GM04504 (cell line): ENCODE data around the gene ABHD14A.

Experiments used
- DNase-seq: peaks from one replicate; pipeline ENCODE4 v3.0.0-alpha.2; 2012; ENCODE audit warnings: low read depth

The ABHD14A gene

DNA sequence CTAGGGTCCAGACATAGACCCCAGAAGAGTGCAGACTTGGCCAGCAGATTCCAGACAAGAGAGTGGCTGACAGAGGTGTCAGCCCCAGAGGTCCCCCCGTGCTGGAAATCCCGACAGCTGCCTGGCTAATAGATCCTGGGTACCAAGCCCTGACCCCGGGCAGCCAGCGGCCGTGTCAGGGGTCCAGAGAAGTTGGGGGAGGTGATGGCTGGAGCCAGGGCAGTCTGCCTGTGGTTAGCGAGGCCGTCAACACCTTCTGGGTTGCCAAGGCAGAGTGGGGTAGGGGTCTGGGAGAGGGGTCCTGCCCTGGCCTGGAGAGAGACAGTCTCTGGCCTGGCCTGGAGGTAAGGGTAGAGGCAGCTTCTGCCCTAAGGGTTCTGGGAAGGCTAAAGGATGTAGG is 45.9 kb downstream of the ABHD14A start:
- no peak for DNase-seq

GRCh38 chr3:52021489-52022268 is 46.8 kb downstream of the ABHD14A start:
- no peak for DNase-seq

DNA sequence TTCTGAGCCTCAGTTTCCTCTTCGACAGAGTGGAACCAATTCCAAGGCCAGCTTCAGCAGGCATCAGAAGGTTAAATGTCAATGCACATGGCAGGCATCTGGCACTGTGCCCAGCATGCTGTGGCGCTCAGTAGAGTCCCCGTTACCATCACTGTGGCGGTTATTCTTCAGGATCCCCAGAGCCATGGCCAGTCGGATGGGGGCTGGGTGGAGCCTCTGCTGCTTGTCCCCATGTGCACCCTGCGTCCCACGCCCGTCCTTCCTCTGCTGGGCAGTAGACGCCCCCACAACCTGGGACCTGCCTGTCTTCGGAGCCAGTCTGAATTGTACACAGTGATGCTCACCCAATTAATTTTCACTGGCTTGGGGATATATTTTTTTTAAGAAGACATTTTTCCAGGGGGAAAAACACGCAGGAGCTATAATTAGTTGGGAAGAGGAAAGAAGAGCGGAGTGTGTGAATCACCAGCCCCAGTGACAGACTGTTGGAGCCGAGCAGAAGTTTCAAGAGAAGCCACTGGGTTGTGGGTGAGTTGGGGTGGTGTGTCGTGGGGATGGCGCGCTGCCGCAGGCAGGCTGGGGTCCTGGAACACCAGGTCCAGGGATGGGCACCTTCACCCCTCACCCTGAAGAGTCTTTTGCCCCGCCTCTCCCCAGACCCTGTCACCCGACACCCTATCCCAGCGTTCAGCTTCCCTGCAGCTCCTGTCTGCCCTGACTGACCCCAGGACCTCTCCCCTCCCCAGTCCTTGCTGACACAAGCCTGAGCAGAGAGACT is 47.6 kb downstream of the ABHD14A start:
- DNase-seq, result no peak

DNA sequence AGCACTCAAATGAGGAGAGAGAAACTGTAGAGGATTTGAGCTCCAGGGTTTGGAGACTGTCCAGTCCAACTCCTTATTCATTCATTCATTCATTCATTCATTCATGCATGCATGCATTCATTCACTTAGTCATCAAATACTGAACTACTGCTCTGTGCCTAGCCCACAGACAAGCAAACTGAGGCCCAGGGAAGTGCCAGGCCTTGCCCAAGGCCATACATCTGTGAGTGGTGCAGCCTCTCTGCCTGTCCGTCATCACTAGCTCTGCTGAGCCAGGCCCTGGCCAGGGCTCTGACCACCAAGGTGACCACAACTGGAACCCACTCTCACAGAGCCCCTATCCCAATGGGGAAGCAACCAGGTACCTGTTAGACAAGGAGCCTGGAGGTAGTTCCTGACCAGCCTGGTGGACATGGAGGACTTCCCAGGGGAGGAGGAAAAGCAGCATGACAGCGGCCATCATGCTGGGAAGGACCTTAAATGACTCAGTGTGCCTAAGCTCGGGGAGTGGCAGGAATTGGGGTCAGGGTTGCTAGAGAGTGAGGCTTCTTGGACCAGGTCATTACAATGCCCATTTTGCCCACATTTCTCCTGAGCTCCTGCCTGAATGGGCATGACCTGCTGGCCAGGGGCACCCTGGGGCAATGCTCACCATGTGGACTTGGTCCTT is 48.4 kb downstream of the ABHD14A start:
- DNase-seq, result no peak

GRCh38 chr3:52023860-52024764 is 49.2 kb downstream of the ABHD14A start:
- no peak for DNase-seq

DNA sequence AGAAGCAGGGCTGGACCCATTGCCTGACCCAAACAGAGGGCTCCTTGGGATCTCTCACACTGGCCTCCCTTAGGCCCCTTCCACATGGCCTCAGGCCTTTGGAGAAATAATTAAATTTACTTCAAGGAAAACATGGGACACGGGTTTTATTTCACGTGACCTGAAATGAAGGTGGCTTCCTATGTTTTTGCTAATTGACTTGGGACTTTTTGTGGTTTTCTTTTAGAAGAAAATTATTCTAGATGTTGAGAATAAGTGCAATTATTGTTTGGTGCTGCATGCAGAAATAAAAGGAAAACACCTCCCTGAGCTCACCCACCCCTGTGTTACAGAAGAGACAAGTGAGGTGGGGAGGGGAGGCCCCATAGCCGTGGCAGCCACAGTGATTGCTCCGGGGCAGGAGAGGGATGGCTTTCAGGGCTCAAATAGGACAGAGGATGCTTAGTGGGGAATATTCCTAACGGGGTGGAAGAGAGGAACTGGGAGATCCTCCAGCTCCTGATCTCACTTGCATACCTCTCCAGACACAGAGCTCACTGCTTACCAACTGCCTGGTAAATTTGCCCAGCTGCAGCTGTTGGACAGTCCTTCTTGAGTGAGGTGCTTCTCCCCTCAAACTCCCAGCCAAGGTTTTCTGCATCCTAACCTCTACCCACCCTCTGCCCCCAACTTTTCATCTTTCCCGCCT is 50.0 kb downstream of the ABHD14A start:
- no peak for DNase-seq

- no peak for DNase-seq
Measured at GRCh38 chr3:52025453-52025852, 50.6 kb downstream of the ABHD14A start.

DNA sequence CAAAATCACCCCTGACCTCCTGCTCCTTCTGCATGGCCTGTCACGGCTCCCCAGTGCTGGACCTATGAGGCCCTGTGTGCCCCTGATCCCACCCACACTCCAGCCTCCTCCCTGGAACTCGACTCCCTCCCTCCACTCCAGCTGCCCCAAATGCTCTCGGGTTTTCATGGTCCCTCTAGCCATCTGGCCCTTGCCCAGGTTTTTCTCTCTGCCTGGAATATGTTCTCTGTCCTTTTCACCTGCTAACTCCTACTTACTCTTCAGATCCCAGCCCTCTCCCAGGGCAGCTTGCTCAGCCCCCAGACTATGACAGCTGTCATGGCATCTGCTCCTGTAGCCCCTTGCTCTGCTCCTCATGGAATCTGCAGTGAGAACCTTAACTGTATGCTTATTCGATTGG is 51.2 kb downstream of the ABHD14A start:
- DNase-seq, result no peak

GRCh38 chr3:52028572-52028971 is 53.7 kb downstream of the ABHD14A start:
- DNase-seq, result no peak

- DNase-seq, result no peak
Measured at GRCh38 chr3:52029053-52029452, 54.2 kb downstream of the ABHD14A start.

DNA sequence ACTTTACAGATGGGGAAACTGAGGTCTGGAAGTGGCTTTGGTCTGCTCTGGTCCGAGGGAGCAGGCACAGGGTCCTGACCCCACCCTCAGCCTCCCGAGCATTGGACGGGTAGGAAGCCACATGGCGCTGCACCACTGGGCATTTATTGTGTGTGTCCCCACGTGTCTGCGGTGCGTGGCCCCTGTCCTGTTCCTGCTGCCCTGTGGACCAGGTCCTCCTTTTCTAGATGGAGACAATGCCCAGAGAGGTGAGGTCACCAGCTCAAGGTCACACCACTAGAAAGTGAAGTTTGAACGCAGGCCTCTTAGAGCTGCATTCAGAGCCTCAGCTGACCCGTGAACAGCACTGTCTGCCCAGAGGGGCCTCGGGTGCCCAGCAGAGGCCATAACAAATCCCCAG is 54.7 kb downstream of the ABHD14A start:
- no peak for DNase-seq
